ENCODE measurements around the gene FAH.

The FAH gene

DNA sequence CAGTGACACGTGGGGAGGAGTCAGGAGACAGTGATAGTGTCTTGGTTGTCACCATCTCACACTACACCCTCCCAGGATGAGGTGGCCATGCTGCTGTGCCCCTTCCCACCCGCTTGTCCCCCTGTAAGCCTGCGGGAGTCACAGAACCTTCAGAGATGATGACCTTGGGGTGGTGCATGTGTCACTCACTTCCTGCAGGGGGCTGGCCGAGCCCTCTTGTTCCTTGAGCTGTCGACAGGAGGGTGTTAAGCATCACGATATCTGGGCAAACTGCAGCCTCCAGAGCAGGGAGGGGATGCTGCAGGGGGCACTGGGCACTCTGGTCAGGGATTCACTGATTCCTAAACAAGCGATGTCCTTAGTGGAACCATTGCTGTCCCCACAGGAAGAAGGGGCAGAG is 27.7 kb downstream of the FAH start:
- H3K9ac ChIP-seq (ENCODE audit: low read depth, low read length, poor library complexity, severe bottlenecking): no peak overlapping the region
- no peaks in the 10 kb centered on the region for H4K20me1 ChIP-seq (ENCODE audit: insufficient read depth, low read length, poor library complexity, severe bottlenecking)
- no peaks in the 10 kb centered on the region for H3K27me3 ChIP-seq (ENCODE audit: insufficient read depth, low read length, poor library complexity, severe bottlenecking)
- H3F3A ChIP-seq (ENCODE audit: low read depth): no peaks in the 10 kb centered on the region
- TF ChIP-seq, protein P1, sequence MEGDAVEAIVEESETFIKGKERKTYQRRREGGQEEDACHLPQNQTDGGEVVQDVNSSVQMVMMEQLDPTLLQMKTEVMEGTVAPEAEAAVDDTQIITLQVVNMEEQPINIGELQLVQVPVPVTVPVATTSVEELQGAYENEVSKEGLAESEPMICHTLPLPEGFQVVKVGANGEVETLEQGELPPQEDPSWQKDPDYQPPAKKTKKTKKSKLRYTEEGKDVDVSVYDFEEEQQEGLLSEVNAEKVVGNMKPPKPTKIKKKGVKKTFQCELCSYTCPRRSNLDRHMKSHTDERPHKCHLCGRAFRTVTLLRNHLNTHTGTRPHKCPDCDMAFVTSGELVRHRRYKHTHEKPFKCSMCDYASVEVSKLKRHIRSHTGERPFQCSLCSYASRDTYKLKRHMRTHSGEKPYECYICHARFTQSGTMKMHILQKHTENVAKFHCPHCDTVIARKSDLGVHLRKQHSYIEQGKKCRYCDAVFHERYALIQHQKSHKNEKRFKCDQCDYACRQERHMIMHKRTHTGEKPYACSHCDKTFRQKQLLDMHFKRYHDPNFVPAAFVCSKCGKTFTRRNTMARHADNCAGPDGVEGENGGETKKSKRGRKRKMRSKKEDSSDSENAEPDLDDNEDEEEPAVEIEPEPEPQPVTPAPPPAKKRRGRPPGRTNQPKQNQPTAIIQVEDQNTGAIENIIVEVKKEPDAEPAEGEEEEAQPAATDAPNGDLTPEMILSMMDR (conservative IDR thresholded peaks at IDR 0.05; ENCODE audit: low read length): no peak
- TF ChIP-seq EZH2phosphoT487 (IDR thresholded peaks at IDR 0.05; ENCODE audit: borderline replicate concordance): no peak
- H3K4me1 ChIP-seq (ENCODE audit: insufficient read depth, low read length, poor library complexity, severe bottlenecking): no peaks in the 10 kb centered on the region
- H2AFZ ChIP-seq (ENCODE audit: low read length): no peak overlapping the region
- H3K9me2 ChIP-seq (replicated peaks; ENCODE audit: low read depth, low read length): no peaks in the 10 kb centered on the region
- H3K4me3 ChIP-seq (ENCODE audit: low read length, poor library complexity, severe bottlenecking): no peak overlapping the region
- H3K36me3 ChIP-seq (ENCODE audit: insufficient read depth, low read length): peaks cover 21% of the 10 kb centered on the region; the same call in 1 of the 2 replicates
- H3K9me3 ChIP-seq (ENCODE audit: insufficient read depth, low read depth, low read length): no peaks in the 10 kb centered on the region
- H3K79me2 ChIP-seq (ENCODE audit: insufficient read depth, low read length): no peaks in the 10 kb centered on the region
- H3K4me2 ChIP-seq (ENCODE audit: low read depth, low read length, poor library complexity, severe bottlenecking): no peak overlapping the region

DNA sequence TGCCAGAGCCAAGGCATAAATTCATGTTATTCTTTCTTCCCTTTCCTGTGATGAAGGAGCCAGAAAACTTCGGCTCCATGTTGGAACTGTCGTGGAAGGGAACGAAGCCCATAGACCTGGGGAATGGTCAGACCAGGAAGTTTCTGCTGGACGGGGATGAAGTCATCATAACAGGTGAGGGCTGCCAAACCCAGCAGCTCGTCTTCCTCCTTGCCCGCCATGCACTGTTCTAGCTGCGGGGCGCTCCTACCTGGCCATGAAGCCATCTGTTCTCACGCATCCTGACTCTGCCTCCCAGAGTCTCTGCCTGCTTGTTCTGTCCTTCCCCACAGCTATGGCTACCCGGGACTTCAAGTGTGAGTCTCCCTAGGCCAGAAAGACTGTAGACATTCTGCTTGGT is 28.2 kb downstream of the FAH start:
- Histone ChIP-seq H3K9me2 (replicated peaks; ENCODE audit: low read depth, low read length) (no peaks in the 10 kb centered on the region), H3K9me3 (ENCODE audit: insufficient read depth, low read depth, low read length) (no peaks in the 10 kb centered on the region), H3K36me3 (ENCODE audit: insufficient read depth, low read length) (peaks cover 26% of the 10 kb centered on the region; the same call in 1 of the 2 replicates), H4K20me1 (ENCODE audit: insufficient read depth, low read length, poor library complexity, severe bottlenecking) (no peaks in the 10 kb centered on the region), H3F3A (ENCODE audit: low read depth) (no peaks in the 10 kb centered on the region), H3K4me1 (ENCODE audit: insufficient read depth, low read length, poor library complexity, severe bottlenecking) (no peaks in the 10 kb centered on the region), H2AFZ (ENCODE audit: low read length) (no peak overlapping the region), H3K79me2 (ENCODE audit: insufficient read depth, low read length) (no peaks in the 10 kb centered on the region), H3K27me3 (ENCODE audit: insufficient read depth, low read length, poor library complexity, severe bottlenecking) (no peaks in the 10 kb centered on the region), H3K4me3 (ENCODE audit: low read length, poor library complexity, severe bottlenecking) (no peak overlapping the region), H3K9ac (ENCODE audit: low read depth, low read length, poor library complexity, severe bottlenecking) (no peak overlapping the region), H3K4me2 (ENCODE audit: low read depth, low read length, poor library complexity, severe bottlenecking) (no peak overlapping the region)
- TF ChIP-seq EZH2phosphoT487 (IDR thresholded peaks at IDR 0.05; ENCODE audit: borderline replicate concordance): no peak
- TF ChIP-seq, protein P1 (conservative IDR thresholded peaks at IDR 0.05; ENCODE audit: low read length): no peak

DNA sequence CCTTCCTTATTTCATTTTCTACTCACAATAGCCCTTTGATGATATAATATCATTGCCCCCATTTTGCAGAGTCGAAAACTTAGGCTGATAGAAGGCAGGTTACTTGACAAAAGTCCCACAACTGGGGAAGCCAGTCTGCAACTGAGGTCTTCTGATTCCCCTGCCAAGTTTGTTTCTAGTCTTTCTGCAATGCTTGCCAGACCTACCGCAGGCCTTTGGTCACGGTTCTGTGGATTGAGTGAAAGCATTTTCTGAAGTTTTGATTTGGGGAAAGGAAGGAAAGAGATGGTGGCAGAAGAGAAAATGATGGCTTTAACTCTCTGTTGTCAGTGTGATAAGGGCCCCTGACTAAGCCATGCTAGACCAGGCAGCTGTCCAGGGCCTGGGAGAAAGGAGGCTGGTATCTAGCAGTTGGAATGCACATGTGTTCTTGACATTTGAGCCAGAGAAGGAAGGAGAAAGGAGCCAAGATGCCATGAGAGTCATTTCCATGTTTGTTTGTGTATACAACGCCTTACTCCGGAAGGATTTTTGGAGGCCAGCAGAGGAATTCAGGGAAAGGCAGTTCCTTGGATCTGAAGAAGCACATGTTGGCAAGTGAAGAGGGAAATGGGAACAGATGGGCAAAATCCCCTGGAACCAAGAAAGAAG is 29.9 kb downstream of the FAH start:
- Histone ChIP-seq H3K27me3 (ENCODE audit: insufficient read depth, low read length, poor library complexity, severe bottlenecking) (no peaks in the 10 kb centered on the region), H3F3A (ENCODE audit: low read depth) (no peaks in the 10 kb centered on the region), H3K9ac (ENCODE audit: low read depth, low read length, poor library complexity, severe bottlenecking) (no peak overlapping the region), H2AFZ (ENCODE audit: low read length) (no peak overlapping the region), H3K36me3 (ENCODE audit: insufficient read depth, low read length) (peaks cover 39% of the 10 kb centered on the region; the same call in 1 of the 2 replicates), H3K4me2 (ENCODE audit: low read depth, low read length, poor library complexity, severe bottlenecking) (no peak overlapping the region), H3K9me2 (replicated peaks; ENCODE audit: low read depth, low read length) (no peaks in the 10 kb centered on the region), H3K4me3 (ENCODE audit: low read length, poor library complexity, severe bottlenecking) (no peak overlapping the region), H3K4me1 (ENCODE audit: insufficient read depth, low read length, poor library complexity, severe bottlenecking) (no peaks in the 10 kb centered on the region), H3K79me2 (ENCODE audit: insufficient read depth, low read length) (no peaks in the 10 kb centered on the region), H3K9me3 (ENCODE audit: insufficient read depth, low read depth, low read length) (no peaks in the 10 kb centered on the region), H4K20me1 (ENCODE audit: insufficient read depth, low read length, poor library complexity, severe bottlenecking) (no peaks in the 10 kb centered on the region)
- TF ChIP-seq, protein P1 (conservative IDR thresholded peaks at IDR 0.05; ENCODE audit: low read length): no peak
- TF ChIP-seq EZH2phosphoT487 (IDR thresholded peaks at IDR 0.05; ENCODE audit: borderline replicate concordance): no peak
